GM21723 (cell line): ENCODE data around the gene POLR2B.
"Not testable (repeated sequence)": the region's sequence is repeated elsewhere in the genome, so short reads cannot be mapped to it uniquely, and the experiment has no call there.

ENCODE experiments used
- ATAC-seq: cut with Tn5 transposase; IDR thresholded peaks from one replicate; pipeline ENCODE4 v1.9.1; 2021; ENCODE audit warnings: mild to moderate bottlenecking, moderate library complexity; ENCODE audit not compliant: unreplicated experiment

POLR2B gene

DNA sequence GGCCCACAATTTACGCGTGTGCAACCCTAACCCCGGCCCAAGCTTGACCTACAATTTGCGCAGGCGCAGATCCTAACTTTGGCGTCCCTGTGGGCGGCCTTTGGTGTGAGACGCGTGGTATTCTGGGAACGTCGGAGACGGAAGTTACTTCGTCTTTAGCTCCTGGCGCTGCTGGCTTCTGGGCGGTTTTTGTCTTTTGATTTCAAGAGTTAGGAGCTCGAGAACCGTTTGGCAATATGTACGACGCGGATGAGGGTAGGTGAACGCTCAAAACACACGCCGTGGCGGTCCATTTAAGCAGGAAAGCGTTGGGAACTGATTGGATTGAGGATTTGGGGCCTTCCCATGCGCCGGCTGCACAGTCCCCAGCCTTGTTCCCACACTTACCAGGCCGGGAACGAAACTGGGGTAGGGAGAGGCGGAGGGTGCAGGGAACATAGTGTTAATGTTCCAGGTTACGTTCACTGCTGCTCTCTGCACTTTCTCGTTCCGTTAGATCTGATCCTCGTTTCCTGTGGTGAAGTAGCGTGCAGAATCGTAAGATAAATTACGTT, at the start of gene POLR2B:
TSS of gene POLR2B (plus strand) at position 147 of the 554 bp plus-strand sequence. CDS start at position 237, 90 bp downstream.
- ATAC-seq, result peak; percentile 54

- ATAC-seq, result no peak
These were observed 48.1 kb upstream of the POLR2B start for GRCh38 chr4:56930638-56931037.

- no peak for ATAC-seq
These were observed 46.8 kb upstream of the POLR2B start for GRCh38 chr4:56931924-56932323.

DNA sequence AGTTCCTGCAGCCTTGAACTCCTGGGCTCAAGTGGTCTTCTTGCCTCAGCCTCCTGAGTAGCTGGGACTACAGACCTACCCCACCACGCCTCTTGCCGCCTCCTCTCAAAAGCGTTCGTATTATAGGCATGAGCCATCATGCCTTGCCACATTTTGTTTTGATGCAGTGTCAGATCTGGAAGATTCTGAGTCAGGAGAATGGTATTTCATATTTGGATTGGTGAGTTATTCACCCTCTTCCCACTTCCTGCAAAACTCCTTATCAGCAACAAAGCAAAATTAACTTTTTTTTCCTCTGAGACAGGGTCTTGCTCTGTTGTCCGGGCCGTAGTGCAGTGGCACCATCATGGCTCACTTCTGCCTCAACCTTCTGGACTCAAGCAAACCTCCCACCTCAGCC, 41.4 kb upstream of the POLR2B start:
- no peak for ATAC-seq

DNA sequence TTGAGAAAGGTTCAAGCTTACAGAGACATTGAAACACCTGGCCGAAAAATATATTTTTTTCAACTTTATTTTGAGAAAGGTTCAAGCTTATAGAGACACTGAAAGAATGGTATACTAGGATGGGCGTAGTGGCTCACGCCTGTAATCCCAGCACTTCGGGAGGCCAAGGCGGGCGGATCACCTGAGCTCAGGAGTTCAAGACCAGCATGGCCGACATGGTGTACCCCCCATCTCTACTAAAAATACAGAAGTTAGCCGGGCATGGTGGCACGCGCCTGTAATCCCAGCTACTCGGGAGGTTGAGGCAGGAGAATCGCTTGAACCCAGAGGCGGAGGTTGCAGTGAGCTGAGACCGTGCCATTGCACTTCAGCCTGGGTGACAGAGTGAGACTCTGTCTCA, 38.9 kb upstream of the POLR2B start:
- not testable (repeated sequence) for ATAC-seq

DNA sequence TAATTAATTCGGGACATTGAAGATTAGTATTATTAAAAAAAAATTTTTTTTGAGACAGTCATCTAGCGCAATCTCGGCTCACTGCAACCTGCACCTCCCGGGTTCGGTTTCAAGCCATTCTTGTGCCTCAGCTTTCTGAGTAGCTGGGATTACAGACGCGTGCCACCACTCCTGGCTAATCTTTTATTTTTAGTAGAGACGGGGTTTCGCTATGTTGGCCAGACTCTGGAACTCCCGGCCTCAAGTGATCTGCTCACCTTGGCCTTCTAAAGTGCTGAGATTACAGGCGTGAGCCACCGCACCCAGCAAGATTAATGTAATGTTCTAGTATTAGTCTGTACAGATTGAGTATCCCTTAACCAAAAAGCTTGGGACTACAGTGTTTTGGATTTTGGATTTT, 38.3 kb upstream of the POLR2B start:
- ATAC-seq, result no peak

DNA sequence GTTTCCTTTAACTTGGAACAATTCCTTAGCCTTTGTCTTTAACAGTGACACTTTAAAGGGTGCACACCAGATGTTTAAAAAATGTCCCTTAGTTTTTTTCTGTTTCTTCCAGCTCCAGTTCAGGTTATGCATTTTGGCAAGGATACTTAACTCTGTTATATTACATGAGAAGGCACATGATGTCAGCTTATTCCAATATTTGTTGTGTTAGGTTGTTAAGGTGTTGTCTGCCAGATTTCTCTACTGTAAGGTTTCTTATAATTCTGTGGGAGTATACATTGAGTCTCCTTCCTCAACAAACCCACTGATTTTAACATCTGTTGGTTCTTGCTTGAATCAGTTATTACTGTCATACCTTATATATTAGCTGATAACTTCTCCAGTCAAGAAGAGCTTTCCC, 37.7 kb upstream of the POLR2B start:
- no peak for ATAC-seq

GRCh38 chr4:56941403-56941802, 37.3 kb upstream of the POLR2B start:
- ATAC-seq, result no peak

- ATAC-seq, result no peak
These were observed 24.8 kb upstream of the POLR2B start for GRCh38 chr4:56953680-56954520.

- no peak for ATAC-seq
These were observed 20.6 kb upstream of the POLR2B start for GRCh38 chr4:56958111-56958517.

GRCh38 chr4:56959100-56959499, 19.6 kb upstream of the POLR2B start:
- no peak for ATAC-seq

DNA sequence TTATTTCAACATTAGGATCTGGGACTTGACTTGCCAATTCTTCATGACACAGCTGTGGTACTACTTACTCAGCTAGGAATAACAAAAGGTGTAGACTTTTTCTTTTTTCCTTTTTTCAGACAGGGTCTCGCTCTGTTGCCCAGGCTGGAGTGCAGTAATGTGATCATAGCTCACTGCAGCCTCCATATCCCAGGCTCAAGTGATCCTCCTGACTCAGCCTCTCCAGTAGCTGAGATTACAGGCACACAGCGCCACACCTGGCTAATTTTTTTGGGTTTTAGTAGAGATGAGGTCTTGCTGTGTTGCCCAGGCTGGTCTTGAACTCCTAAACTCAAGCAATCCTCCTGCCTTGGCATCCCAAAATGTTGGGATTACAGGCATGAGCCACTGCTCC, 17.6 kb upstream of the POLR2B start:
- no peak for ATAC-seq

- ATAC-seq, result no peak
These were observed 7.3 kb upstream of the POLR2B start for GRCh38 chr4:56971383-56971782.

- ATAC-seq, result no peak
These were observed 6.3 kb upstream of the POLR2B start for GRCh38 chr4:56972389-56972788.

- no peak for ATAC-seq
These were observed 5.9 kb upstream of the POLR2B start for GRCh38 chr4:56972809-56973208.

DNA sequence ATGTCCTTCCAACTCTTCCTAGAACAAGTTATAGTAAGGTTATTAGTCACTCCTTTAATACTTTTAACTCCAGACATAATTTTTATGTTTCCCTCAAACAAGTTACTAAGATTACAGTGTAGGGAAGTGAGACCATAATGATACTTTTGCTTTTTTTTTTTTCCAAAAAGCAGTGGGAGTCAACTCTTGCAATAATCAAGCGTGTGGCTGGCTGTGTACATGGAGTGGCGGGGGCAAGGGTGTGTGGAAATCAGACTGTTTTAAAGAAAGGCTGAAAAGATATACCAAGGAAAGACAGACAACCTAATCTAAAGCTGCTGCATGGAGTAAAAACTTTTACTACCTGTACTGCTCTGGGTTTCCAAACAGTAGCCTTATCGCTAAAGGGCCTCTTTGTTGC, 5.4 kb upstream of the POLR2B start:
- ATAC-seq, result no peak

DNA sequence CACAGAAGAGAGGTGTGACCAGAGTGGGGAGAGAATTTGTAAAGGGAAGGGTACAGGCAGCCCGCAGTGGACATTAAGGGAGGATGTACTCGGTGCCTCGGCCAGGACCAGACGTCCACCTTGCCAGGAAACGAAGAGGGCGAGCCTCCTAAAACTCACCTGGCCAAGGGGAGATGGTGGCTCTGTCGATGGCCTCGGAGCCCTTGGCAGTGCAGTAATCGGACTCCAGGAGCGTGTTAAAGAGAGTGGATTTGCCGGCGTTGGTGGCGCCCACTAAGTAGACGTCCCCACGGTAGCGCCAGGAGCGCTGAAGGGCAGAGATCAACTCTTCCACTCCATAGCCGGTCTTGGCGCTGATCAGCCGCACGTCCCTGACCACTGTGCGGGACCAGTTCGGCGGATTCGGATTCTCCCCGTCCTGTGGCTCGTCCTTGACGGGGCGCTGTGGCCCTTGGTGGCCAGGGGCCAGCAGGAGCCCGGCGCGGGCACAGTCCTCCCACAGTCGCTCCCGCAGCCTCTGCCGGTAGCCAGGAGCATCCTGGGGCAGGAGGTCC, 2.3 kb upstream of the POLR2B start:
- ATAC-seq, result peak; percentile 1

DNA sequence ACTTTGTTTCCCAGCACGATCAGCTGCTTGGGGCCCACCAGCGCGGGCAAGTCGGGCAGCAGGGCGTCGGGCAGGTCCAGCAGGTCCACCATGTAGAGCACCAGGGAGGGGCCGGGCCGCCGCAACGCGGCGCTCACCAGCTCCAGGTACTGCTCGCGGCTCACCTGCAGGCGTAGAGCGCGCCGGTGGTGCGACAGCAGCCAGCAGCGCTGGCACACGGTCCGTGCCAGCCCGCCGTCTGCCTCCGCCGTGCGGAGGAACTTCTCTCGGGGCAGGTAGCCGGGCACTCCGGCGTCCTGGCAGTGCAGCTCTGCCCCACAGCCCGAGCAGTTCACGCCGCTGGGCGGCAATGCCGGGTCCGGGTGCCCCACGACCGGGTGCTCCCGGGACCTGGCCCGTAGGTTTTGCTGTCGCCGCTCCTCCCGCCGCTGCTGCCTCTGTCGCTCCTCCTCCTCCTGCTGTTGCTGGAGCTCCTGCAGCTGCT, 1.8 kb upstream of the POLR2B start:
- ATAC-seq, result peak; percentile 36

- ATAC-seq, result peak; percentile 84
These were observed 1.2 kb upstream of the POLR2B start, which contains the start of gene NOA1 for GRCh38 chr4:56977321-56978012. Gene NOA1, minus strand, starts transcription at chr4:56977606. Its CDS starts 21 bp downstream, at chr4:56977585.

- no peak for ATAC-seq
These were observed 851 bp downstream of the POLR2B start for GRCh38 chr4:56979421-56980072.

DNA sequence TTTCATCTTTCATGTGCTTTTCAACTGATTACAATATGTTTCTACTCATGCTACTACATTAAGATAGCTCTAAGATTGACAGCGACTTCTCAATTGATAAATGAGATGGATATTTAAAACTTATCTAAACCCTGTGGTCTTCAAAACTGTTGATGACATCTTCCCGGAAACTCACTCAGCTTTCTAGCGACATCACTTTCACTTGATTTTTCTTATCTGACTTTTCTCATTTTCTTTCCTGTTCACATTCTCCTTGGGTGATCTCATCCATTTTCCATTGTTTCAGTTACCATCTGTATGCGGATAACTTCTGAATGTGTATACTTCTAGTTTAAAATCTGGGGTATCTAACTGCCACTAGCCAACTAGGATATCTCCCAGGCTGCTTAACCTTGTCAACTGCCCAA, 3.1 kb downstream of the POLR2B start:
- no peak for ATAC-seq
